Parathyroid adenoma (tissue), 2 donors: ENCODE measurements around the gene GLIS1.

Source experiments
- H2AFZ ChIP-seq: fragments of 300-600 bp; sonication (generic); one replicate; pipeline ENCODE4 v1.7.0; 2017; ENCODE audit warnings: antibody characterized with exemption, mild to moderate bottlenecking
- H3K27ac ChIP-seq: fragments of 300-600 bp; sonication (generic); one replicate; pipeline ENCODE4 v1.7.0; 2017
- H3K27me3 ChIP-seq: fragments of 300-600 bp; sonication (generic); one replicate; pipeline ENCODE4 v1.7.0; 2017; ENCODE audit warnings: low read length; ENCODE audit not compliant: control insufficient read depth, insufficient read depth
- H3K36me3 ChIP-seq: fragments of 300-600 bp; sonication (generic); one replicate; pipeline ENCODE4 v1.7.0; 2017; ENCODE audit warnings: low read length; ENCODE audit not compliant: control insufficient read depth, insufficient read depth
- H3K4me1 ChIP-seq: fragments of 300-600 bp; sonication (generic); one replicate; pipeline ENCODE4 v1.7.0; 2017; ENCODE audit warnings: control low read depth
- H3K4me2 ChIP-seq: fragments of 300-600 bp; sonication (generic); one replicate; pipeline ENCODE4 v1.7.0; 2017; ENCODE audit warnings: low read length
- H3K4me3 ChIP-seq: fragments of 300-600 bp; sonication (generic); one replicate; pipeline ENCODE4 v1.7.0; 2017; ENCODE audit warnings: low read depth, low read length
- H3K79me2 ChIP-seq: fragments of 300-600 bp; sonication (generic); one replicate; pipeline ENCODE4 v1.7.0; 2017; ENCODE audit warnings: control low read depth
- H3K9ac ChIP-seq: fragments of 300-600 bp; sonication (generic); one replicate; pipeline ENCODE4 v1.7.0; 2017; ENCODE audit warnings: mild to moderate bottlenecking
- H3K9me3 ChIP-seq: fragments of 300-600 bp; sonication (generic); one replicate; pipeline ENCODE4 v1.7.0; 2017; ENCODE audit warnings: low read length; ENCODE audit not compliant: control insufficient read depth
- CTCF ChIP-seq: fragments of 300-600 bp; sonication (generic); IDR thresholded peaks from one replicate; pipeline ENCODE4 v1.7.0; 2017; ENCODE audit warnings: antibody characterized with exemption, mild to moderate bottlenecking
- donor health status: primary hyperparathyroidism.

GLIS1 gene

GRCh38 chr1:53467391-53467790 is 271.6 kb downstream of the GLIS1 start:
- no peak overlapping the region for H3K4me2 ChIP-seq
- no peaks in the 10 kb centered on the region for H3K79me2 ChIP-seq
- H3K9ac ChIP-seq = no peak overlapping the region
- H3K36me3 ChIP-seq = no peaks in the 10 kb centered on the region
- H3K27ac ChIP-seq = no peak overlapping the region
- H3K4me3 ChIP-seq = no peak overlapping the region
- H3K4me1 ChIP-seq = no peaks in the 10 kb centered on the region
- no peaks in the 10 kb centered on the region for H3K9me3 ChIP-seq
- TF ChIP-seq CTCF = no peak
- H2AFZ ChIP-seq = no peak overlapping the region
- no peaks in the 10 kb centered on the region for H3K27me3 ChIP-seq

- H3K4me1 ChIP-seq = no peaks in the 10 kb centered on the region
- H3K27ac ChIP-seq = no peak overlapping the region
These were observed 273.7 kb downstream of the GLIS1 start for GRCh38 chr1:53465023-53465957.

DNA sequence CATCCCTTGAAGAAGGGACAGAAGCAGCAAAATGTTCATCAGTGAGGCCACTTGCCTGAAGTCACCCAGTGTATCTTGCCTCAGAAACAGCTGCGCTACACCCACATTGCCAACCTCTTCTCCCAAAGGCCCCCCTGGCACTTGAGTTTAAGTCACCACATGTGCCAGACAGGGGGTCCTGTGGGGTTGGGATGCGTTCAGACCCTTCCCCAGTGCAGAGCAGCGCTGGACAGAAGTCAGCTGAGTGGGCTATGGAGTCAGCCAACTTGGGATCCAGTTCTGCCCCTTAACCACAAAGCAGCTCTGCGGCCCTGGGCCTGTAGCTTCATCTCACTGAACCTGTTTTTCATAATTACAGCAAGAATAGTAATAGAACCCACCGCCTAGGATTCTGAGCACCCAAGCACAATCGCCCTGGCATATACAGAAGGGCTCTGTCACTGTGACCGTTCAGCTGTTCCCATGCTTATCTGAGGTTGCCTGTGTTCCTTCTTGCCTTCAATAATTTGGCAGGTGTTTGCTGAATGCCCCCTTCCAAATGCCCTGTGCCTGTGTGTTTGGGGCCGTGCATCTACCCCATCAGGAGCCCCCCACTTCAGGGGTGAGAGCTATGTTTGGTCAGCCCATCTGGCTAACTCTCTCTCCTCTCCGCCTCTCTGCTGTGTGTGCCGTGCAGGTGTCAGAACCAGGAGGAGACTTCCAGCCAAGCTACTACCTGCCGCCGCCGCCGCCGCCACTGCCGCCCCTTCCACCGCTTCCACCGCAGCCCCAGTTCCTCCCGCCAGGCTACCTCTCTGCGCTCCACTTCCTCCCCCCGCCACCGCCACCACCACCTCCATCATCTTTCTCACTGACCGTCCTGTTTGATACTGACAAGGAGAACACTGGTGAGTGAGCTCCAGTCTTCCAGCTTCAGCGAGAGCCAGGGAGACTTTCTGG is 274.7 kb downstream of the GLIS1 start:
- no peaks in the 10 kb centered on the region for H3K9me3 ChIP-seq
- no peaks in the 10 kb centered on the region for H3K36me3 ChIP-seq
- H2AFZ ChIP-seq = no peak overlapping the region
- no peak for TF ChIP-seq CTCF
- no peaks in the 10 kb centered on the region for H3K4me1 ChIP-seq
- H3K4me2 ChIP-seq = no peak overlapping the region
- H3K79me2 ChIP-seq = no peaks in the 10 kb centered on the region
- H3K27me3 ChIP-seq = no peaks in the 10 kb centered on the region
- no peak overlapping the region for H3K27ac ChIP-seq
- no peak overlapping the region for H3K9ac ChIP-seq
- no peak overlapping the region for H3K4me3 ChIP-seq

More at GRCh38 chr1:53465023-53465957, 273.7 kb downstream of the GLIS1 start:
- no peak overlapping the region for H3K9ac ChIP-seq
- no peaks in the 10 kb centered on the region for H3K79me2 ChIP-seq
- no peaks in the 10 kb centered on the region for H3K9me3 ChIP-seq
- no peak overlapping the region for H3K4me3 ChIP-seq
- no peak for TF ChIP-seq CTCF
- no peak overlapping the region for H2AFZ ChIP-seq
- no peaks in the 10 kb centered on the region for H3K36me3 ChIP-seq
- no peaks in the 10 kb centered on the region for H3K27me3 ChIP-seq
- H3K4me2 ChIP-seq = no peak overlapping the region

DNA sequence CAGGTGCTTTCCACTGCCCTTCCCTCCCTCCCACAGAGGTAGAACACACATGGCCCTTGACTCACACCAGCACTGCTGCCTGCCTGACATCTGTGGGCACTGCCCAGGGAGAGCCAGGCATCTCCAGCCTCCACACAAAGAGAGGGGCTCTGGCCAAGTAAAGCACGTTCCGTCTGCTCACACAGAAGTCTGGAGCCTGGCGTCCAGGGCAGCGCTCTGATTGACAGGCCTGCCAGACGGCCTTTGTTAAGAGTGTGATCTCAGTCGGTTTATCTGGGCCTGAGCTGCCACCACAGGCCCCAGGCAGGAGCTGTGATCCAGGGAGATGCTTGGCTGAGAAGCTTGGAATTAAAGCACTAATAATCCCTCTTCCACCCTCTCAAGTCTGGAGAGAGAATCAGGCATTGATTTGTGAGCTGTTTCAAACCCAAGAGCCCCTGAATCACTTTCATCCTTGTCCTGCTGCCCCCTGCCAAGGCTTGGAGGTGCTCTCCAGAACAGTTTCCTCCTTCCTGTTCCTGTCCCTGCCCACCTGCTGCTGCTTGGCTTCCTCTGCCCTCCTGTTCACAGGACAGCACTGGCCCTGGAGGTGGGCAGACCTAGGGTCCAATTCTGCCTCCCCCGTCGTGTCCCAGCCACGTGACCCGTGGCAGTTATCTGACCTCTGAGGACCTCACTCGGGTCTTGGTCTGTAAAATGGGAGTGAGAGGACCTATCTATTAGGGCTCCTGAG is 276.0 kb downstream of the GLIS1 start:
- H3K4me2 ChIP-seq = no peak overlapping the region
- no peaks in the 10 kb centered on the region for H3K4me1 ChIP-seq
- H2AFZ ChIP-seq = no peak overlapping the region
- H3K9ac ChIP-seq = no peak overlapping the region
- no peak overlapping the region for H3K27ac ChIP-seq
- H3K9me3 ChIP-seq = no peaks in the 10 kb centered on the region
- H3K27me3 ChIP-seq = no peaks in the 10 kb centered on the region
- H3K4me3 ChIP-seq = no peak overlapping the region
- no peaks in the 10 kb centered on the region for H3K79me2 ChIP-seq
- no peak for TF ChIP-seq CTCF
- H3K36me3 ChIP-seq = no peaks in the 10 kb centered on the region
